ENCODE measurements around the gene NR4A1. TPM values are rescaled to one million over a fixed set of nuclear protein-coding genes. Genes with fewer than 3 reads are reported as not detected.

NR4A1 gene
- total and polyA plus RNA-seq, 9 donors: 12.7 to 71.5 (median 29.4) TPM

DNA sequence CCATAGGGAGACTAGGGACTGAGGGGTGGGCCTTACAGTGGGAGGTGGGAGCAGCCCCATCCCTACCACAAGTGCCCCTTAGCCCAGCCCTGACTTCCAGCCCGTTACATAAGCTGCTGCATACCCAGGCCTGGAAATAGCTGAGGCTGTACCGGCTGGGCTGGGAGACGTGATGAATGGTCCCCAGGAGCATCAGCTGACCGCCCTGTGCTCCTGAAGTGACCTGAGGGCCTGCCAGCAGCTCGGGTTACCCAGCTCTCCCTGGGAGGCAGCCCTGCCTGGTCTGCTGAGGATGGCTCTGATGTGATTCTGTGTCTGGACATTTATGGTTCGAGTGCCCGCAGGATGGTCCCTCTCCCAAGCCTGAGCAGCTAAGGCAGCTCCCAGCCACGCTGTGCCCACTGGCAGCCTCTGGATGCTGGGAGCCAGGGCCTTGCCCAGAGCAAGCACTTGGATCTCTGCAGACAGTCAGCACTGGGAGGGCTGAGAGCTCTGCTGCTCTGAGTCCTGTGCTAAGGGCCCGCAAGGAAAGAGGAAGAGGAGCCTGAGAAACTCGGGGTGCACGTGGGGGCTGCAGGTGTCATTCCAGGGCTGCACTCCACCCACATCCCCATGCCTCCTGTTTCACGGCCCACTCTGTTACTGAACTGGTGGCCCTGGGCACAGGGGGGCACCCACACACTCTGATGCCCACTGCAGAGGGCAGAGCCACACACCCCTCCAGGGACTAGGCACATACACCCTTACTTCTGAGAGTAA, 24.0 kb upstream of the NR4A1 start:
- H3K4me3 ChIP-seq (ENCODE audit: low read length): no peak overlapping the region
- H3K4me1 ChIP-seq (ENCODE audit: control insufficient read depth, insufficient read depth, low read length): peaks cover 62% of the 10 kb centered on the region
- peak overlapping the region; percentile 83 for H3K27ac ChIP-seq (ENCODE audit: low read length)
- H3K9me3 ChIP-seq (replicated peaks; ENCODE audit: control insufficient read depth, low read depth, low read length): no peaks in the 10 kb centered on the region
- DNase-seq: peak; percentile 66
- WGBS (ENCODE audit: insufficient coverage): 68% methylated on average over 9 of the region's 12 CpGs
- H3K36me3 ChIP-seq (ENCODE audit: control insufficient read depth, insufficient read depth, low read length): no peaks in the 10 kb centered on the region
- H3K27me3 ChIP-seq (ENCODE audit: control insufficient read depth, insufficient read depth, low read length): peaks cover 11% of the 10 kb centered on the region

DNA sequence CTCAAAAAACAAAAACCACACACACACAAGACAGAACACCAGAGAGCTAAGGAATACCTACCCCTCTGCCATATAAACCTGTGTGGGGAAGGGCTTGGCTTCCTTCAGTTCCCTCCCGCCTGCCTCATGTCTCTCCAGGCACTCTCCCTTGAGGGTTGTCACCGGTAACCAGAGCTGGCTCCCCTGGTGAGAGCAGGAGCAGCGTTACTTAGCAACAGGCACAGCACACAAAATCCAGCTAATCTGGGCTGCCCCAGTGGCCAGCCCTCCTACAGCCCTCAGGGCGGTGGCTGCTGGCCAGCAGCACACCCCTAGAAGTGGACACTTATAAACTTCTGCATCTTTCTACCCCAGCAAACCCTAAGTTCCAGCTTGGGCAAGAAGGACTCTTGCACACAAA, 21.6 kb upstream of the NR4A1 start:
- peak overlapping the region; percentile 47 for H3K27ac ChIP-seq (ENCODE audit: low read length)
- 22% methylated on average over 4 of the region's 4 CpGs for WGBS (ENCODE audit: insufficient coverage)
- peak; percentile 72 for DNase-seq

GRCh38 chr12:52032446-52032803, 18.8 kb upstream of the NR4A1 start:
- H3K27ac ChIP-seq (ENCODE audit: low read length): peak overlapping the region; percentile 91
- no peaks in the 10 kb centered on the region for H3K9me3 ChIP-seq (replicated peaks; ENCODE audit: control insufficient read depth, low read depth, low read length)
- no peaks in the 10 kb centered on the region for H3K36me3 ChIP-seq (ENCODE audit: control insufficient read depth, insufficient read depth, low read length)
- H3K27me3 ChIP-seq (ENCODE audit: control insufficient read depth, insufficient read depth, low read length): peaks cover 20% of the 10 kb centered on the region
- peak; percentile 96 for DNase-seq
- 0% methylated on average over 1 of the region's 5 CpGs for WGBS (ENCODE audit: insufficient coverage)
- peak overlapping the region; percentile 0 for H3K4me3 ChIP-seq (ENCODE audit: low read length)
- H3K4me1 ChIP-seq (ENCODE audit: control insufficient read depth, insufficient read depth, low read length): peaks cover 68% of the 10 kb centered on the region

More for the DNA sequence above, 21.6 kb upstream of the NR4A1 start:
- peaks cover 70% of the 10 kb centered on the region for H3K4me1 ChIP-seq (ENCODE audit: control insufficient read depth, insufficient read depth, low read length)
- no peaks in the 10 kb centered on the region for H3K9me3 ChIP-seq (replicated peaks; ENCODE audit: control insufficient read depth, low read depth, low read length)
- H3K27me3 ChIP-seq (ENCODE audit: control insufficient read depth, insufficient read depth, low read length): peaks cover 8% of the 10 kb centered on the region
- no peaks in the 10 kb centered on the region for H3K36me3 ChIP-seq (ENCODE audit: control insufficient read depth, insufficient read depth, low read length)
- H3K4me3 ChIP-seq (ENCODE audit: low read length): no peak overlapping the region

- Histone ChIP-seq H3K27ac (ENCODE audit: low read length) (peak overlapping the region; percentile 91), H3K27me3 (ENCODE audit: control insufficient read depth, insufficient read depth, low read length) (peaks cover 24% of the 10 kb centered on the region), H3K4me3 (ENCODE audit: low read length) (peak overlapping the region; percentile 25), H3K4me1 (ENCODE audit: control insufficient read depth, insufficient read depth, low read length) (peaks cover 69% of the 10 kb centered on the region), H3K36me3 (ENCODE audit: control insufficient read depth, insufficient read depth, low read length) (no peaks in the 10 kb centered on the region), H3K9me3 (replicated peaks; ENCODE audit: control insufficient read depth, low read depth, low read length) (no peaks in the 10 kb centered on the region)
- WGBS (ENCODE audit: insufficient coverage): under 1% methylated on average over 38 of the region's 48 CpGs
- DNase-seq: peak; percentile 99
These were observed 18.3 kb upstream of the NR4A1 start for GRCh38 chr12:52032804-52033445.

DNA sequence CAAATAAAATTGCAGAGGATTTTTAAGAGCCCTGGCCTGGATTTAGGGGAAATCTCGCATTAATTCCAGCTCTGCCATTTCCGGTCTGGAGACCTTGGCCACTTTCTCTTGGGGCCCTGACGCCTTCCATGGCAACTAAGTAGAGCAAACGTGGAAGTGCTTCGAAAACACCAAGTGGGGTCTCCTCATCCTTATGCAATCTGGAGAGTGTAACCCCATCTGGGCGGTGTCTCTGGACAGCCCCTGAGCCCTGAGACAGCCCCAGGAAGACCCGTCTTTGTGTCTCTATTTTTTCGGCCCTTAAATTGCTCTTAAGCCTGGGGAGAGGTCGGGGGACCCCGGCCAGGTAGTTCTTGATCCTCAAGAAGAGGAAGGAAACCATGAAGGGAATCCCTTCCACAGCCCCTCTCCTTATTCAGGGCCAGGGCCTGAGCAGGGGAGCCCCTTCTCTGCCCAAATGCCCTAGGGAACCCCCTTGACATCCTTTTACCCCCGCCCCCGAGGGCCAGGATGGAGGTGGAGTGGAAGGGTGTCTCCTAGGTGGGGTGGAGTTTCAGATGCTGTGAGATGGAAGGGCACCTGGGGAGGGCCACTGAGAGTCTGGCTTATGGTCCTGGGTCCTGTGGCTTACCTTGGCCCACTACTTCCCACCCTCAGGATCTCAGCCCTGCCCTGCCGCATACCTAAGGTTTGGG, 17.6 kb upstream of the NR4A1 start:
- peak overlapping the region; percentile 25 for H3K4me3 ChIP-seq (ENCODE audit: low read length)
- 36% methylated on average over 9 of the region's 13 CpGs for WGBS (ENCODE audit: insufficient coverage)
- H3K27me3 ChIP-seq (ENCODE audit: control insufficient read depth, insufficient read depth, low read length): peaks cover 25% of the 10 kb centered on the region
- no peaks in the 10 kb centered on the region for H3K36me3 ChIP-seq (ENCODE audit: control insufficient read depth, insufficient read depth, low read length)
- H3K4me1 ChIP-seq (ENCODE audit: control insufficient read depth, insufficient read depth, low read length): peaks cover 73% of the 10 kb centered on the region
- no peak for DNase-seq
- no peaks in the 10 kb centered on the region for H3K9me3 ChIP-seq (replicated peaks; ENCODE audit: control insufficient read depth, low read depth, low read length)
- peak overlapping the region; percentile 87 for H3K27ac ChIP-seq (ENCODE audit: low read length)

DNA sequence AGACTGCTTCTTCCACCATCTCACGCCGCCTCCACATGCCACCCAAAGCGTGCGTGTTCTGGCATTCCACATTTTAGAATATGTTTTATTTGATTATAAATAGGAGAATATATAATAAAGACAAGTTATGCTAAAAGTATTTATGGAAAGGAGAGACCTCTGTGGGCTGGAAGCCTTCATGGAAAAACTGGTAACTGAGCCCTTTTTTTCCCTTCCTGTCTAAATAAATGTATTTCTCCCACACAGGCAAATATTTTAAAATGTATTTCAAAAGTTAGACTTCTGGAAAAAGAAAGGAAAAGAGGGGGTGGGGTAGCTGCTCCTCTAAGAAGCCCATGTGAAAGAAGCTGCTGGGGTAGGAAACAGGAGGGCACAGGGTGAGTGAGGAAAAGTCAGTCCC, 16.1 kb upstream of the NR4A1 start:
- no peaks in the 10 kb centered on the region for H3K36me3 ChIP-seq (ENCODE audit: control insufficient read depth, insufficient read depth, low read length)
- H3K4me1 ChIP-seq (ENCODE audit: control insufficient read depth, insufficient read depth, low read length): peaks cover 63% of the 10 kb centered on the region
- DNase-seq: peak; percentile 95
- H3K4me3 ChIP-seq (ENCODE audit: low read length): no peak overlapping the region
- no CpG with 5 or more reads among the region's 4 CpGs for WGBS (ENCODE audit: insufficient coverage)
- peak overlapping the region; percentile 87 for H3K27ac ChIP-seq (ENCODE audit: low read length)
- H3K27me3 ChIP-seq (ENCODE audit: control insufficient read depth, insufficient read depth, low read length): peaks cover 26% of the 10 kb centered on the region
- H3K9me3 ChIP-seq (replicated peaks; ENCODE audit: control insufficient read depth, low read depth, low read length): no peaks in the 10 kb centered on the region

GRCh38 chr12:52035926-52036325, 15.3 kb upstream of the NR4A1 start:
- Histone ChIP-seq H3K27me3 (ENCODE audit: control insufficient read depth, insufficient read depth, low read length) (peaks cover 26% of the 10 kb centered on the region), H3K36me3 (ENCODE audit: control insufficient read depth, insufficient read depth, low read length) (no peaks in the 10 kb centered on the region), H3K4me3 (ENCODE audit: low read length) (no peak overlapping the region), H3K4me1 (ENCODE audit: control insufficient read depth, insufficient read depth, low read length) (peaks cover 61% of the 10 kb centered on the region), H3K9me3 (replicated peaks; ENCODE audit: control insufficient read depth, low read depth, low read length) (no peaks in the 10 kb centered on the region), H3K27ac (ENCODE audit: low read length) (peak overlapping the region; percentile 87)
- no peak for DNase-seq
- no CpG with 5 or more reads among the region's 2 CpGs for WGBS (ENCODE audit: insufficient coverage)

- peak overlapping the region; percentile 87 for H3K27ac ChIP-seq (ENCODE audit: low read length)
- peaks cover 66% of the 10 kb centered on the region for H3K4me1 ChIP-seq (ENCODE audit: control insufficient read depth, insufficient read depth, low read length)
- H3K36me3 ChIP-seq (ENCODE audit: control insufficient read depth, insufficient read depth, low read length): no peaks in the 10 kb centered on the region
- H3K27me3 ChIP-seq (ENCODE audit: control insufficient read depth, insufficient read depth, low read length): peaks cover 26% of the 10 kb centered on the region
- H3K9me3 ChIP-seq (replicated peaks; ENCODE audit: control insufficient read depth, low read depth, low read length): no peaks in the 10 kb centered on the region
- DNase-seq: peak; percentile 96
- H3K4me3 ChIP-seq (ENCODE audit: low read length): peak overlapping the region; percentile 39
- WGBS (ENCODE audit: insufficient coverage): 9% methylated on average over 44 of the region's 53 CpGs
These were observed 14.6 kb upstream of the NR4A1 start for GRCh38 chr12:52036587-52037171.

GRCh38 chr12:52037248-52037861, 13.9 kb upstream of the NR4A1 start:
- H3K36me3 ChIP-seq (ENCODE audit: control insufficient read depth, insufficient read depth, low read length): no peaks in the 10 kb centered on the region
- peak overlapping the region; percentile 60 for H3K27ac ChIP-seq (ENCODE audit: low read length)
- peaks cover 66% of the 10 kb centered on the region for H3K4me1 ChIP-seq (ENCODE audit: control insufficient read depth, insufficient read depth, low read length)
- H3K4me3 ChIP-seq (ENCODE audit: low read length): peak overlapping the region; percentile 67
- peaks cover 26% of the 10 kb centered on the region for H3K27me3 ChIP-seq (ENCODE audit: control insufficient read depth, insufficient read depth, low read length)
- DNase-seq: peak; percentile 83
- WGBS (ENCODE audit: insufficient coverage): under 1% methylated on average over 56 of the region's 59 CpGs
- no peaks in the 10 kb centered on the region for H3K9me3 ChIP-seq (replicated peaks; ENCODE audit: control insufficient read depth, low read depth, low read length)
